GM12878 (cell line): ENCODE results near the gene RRAD. TPM values are rescaled to one million over a fixed set of nuclear protein-coding genes. Genes with fewer than 3 reads are reported as not detected.

ENCODE experiments used
- ATAC-seq: fragments of 200-7000 bp; cut with Tn5 transposase; 3 replicates; pipeline ENCODE4 v1.9.1; 2020; ENCODE audit warnings: mild to moderate bottlenecking, moderate library complexity
- BruUV-seq: library from RNA; stranded (reverse); fragments of 400-500 nt; replicated peaks from 2 replicates; lab custom pipeline; 2021; lab: Mats Ljungman, UMichigan
- CTCF ChIA-PET: fragments of 300-600 bp; sonication (Branson Sonifier 250); formaldehyde crosslinking; extraction: SDS; loops from one replicate; lab custom pipeline; 2021; ENCODE audit warnings: inconsistent platforms; lab: Yijun Ruan, JAX
- POLR2A ChIA-PET: fragments of 350-600 bp; formaldehyde crosslinking; extraction: SDS; loops from one replicate; lab custom pipeline; 2021; ENCODE audit warnings: inconsistent platforms; lab: Charles Lee
- RAD21 ChIA-PET: fragments of 300-600 bp; sonication (Branson Sonifier 250); formaldehyde crosslinking; loops from one replicate; lab custom pipeline; 2023; ENCODE audit warnings: antibody characterized with exemption; ENCODE audit not compliant: unreplicated experiment; lab: Charles Lee
- SMC1A ChIA-PET: fragments of 300-600 bp; sonication (Branson Sonifier 250); formaldehyde crosslinking; loops from one replicate; lab custom pipeline; 2023; ENCODE audit not compliant: unreplicated experiment, uncharacterized antibody; lab: Charles Lee
- DNase-seq: peaks from one replicate; pipeline ENCODE4 v3.0.0-alpha.2; 2011; ENCODE audit warnings: low read depth, low spot score
- FAIRE-seq: peaks from 3 replicates; lab custom pipeline; 2011; peaks lifted over from hg19 to GRCh38; lab: Jason Lieb, UNC
- H2AFZ ChIP-seq: 2 replicates; pipeline ENCODE4 v1.6.0; 2011; ENCODE audit warnings: low read depth, low read length, control low read depth; ENCODE audit not compliant: control insufficient read depth
- H3K27ac ChIP-seq: 2 replicates; pipeline ENCODE4 v1.5.1; 2011; ENCODE audit warnings: control low read depth; ENCODE audit not compliant: control insufficient read depth, insufficient read depth
- H3K27me3 ChIP-seq, 2 experiments: replicated peaks in 1 of 2; 2 replicates each; pipeline versions ENCODE4 v1.6.0 to v1.6.1; 2011; ENCODE audit warnings: low read length in 1 of 2; ENCODE audit not compliant: control insufficient read depth in 2 of 2, insufficient read depth in 2 of 2
- H3K36me3 ChIP-seq, 2 experiments: 2 replicates each; pipeline ENCODE4 v1.5.1; 2011; ENCODE audit warnings: low read length in 1 of 2; ENCODE audit not compliant: control insufficient read depth in 2 of 2, insufficient read depth in 2 of 2
- H3K4me1 ChIP-seq: 2 replicates; pipeline ENCODE4 v1.6.1; 2011; ENCODE audit warnings: mild to moderate bottlenecking, low read length, moderate library complexity, mixed read lengths; ENCODE audit not compliant: control insufficient read depth, insufficient read depth
- H3K4me2 ChIP-seq: 2 replicates; pipeline ENCODE4 v1.6.0; 2011; ENCODE audit warnings: control low read depth; ENCODE audit not compliant: control insufficient read depth, insufficient read depth
- H3K4me3 ChIP-seq: fragments of 200-600 bp; sonication (generic); 2 replicates; pipeline ENCODE4 v1.5.1; 2016
- H3K79me2 ChIP-seq: 2 replicates; pipeline ENCODE4 v1.6.0; 2011; ENCODE audit warnings: low read length; ENCODE audit not compliant: control insufficient read depth, insufficient read depth
- H3K9ac ChIP-seq: 2 replicates; pipeline ENCODE4 v1.8.0; 2011; ENCODE audit warnings: low read length, control low read depth, mixed read lengths; ENCODE audit not compliant: control insufficient read depth, insufficient read depth
- H3K9me3 ChIP-seq: replicated peaks from 3 replicates; pipeline ENCODE4 v1.5.1; 2011; ENCODE audit warnings: mild to moderate bottlenecking, low read length; ENCODE audit not compliant: control insufficient read depth, insufficient read depth
- H4K20me1 ChIP-seq: 2 replicates; pipeline ENCODE4 v1.6.0; 2011; ENCODE audit not compliant: control insufficient read depth, insufficient read depth
- NR2C2 ChIP-seq: IDR thresholded peaks from 2 replicates; pipeline ENCODE4 v1.6.1; 2011; ENCODE audit warnings: borderline replicate concordance, low read depth; ENCODE audit not compliant: control insufficient read depth, insufficient read length
- USF1 ChIP-seq: IDR thresholded peaks from 2 replicates; pipeline ENCODE4 v1.6.1; 2011; ENCODE audit warnings: borderline replicate concordance, low read depth, mild to moderate bottlenecking, moderate library complexity, mixed read lengths, low read length; ENCODE audit not compliant: insufficient read depth; ENCODE audit errors: extremely low read length
- ZNF592 ChIP-seq: fragments of 450-650 bp; IDR thresholded peaks from 2 replicates; pipeline ENCODE4 v1.6.1; 2017; ENCODE audit warnings: mild to moderate bottlenecking, moderate library complexity
- WGBS: methylation state at CpG from one replicate; pipeline ENCODE4 v1.1.6; 2016; ENCODE audit warnings: low lambda C conversion rate; ENCODE audit not compliant: insufficient replicate concordance, insufficient coverage; ENCODE audit errors: missing lambda C conversion rate; 5-methylcytosine and 5-hydroxymethylcytosine counted together
- in situ Hi-C: fragments of 300-500 bp; cut with MboI; formaldehyde crosslinking; loops from 9 replicates; pipeline ENCODE4 v1.14.3; 2018; ENCODE audit warnings: mixed read lengths
- intact Hi-C: fragments of 100-400 bp; cut with micrococcal nuclease; formaldehyde crosslinking; loops from one replicate; pipeline ENCODE4 v1.14.2; 2022; ENCODE audit not compliant: unreplicated experiment
- polyA plus RNA-seq, 11 experiments: library from polyadenylated mRNA; depleted of rRNA in 4 of 11; unstranded in 6 of 11; stranded (reverse) in 5 of 11; fragments of >200 nt; fragmentation: Nextera tagmentation in 4 of 11; fragmentation: Illumina TruSeq in 1 of 11; extraction: Ambion mirVana in 4 of 11; extraction: Trizol in 1 of 11; gene quantifications; 1 replicate in 1 of 11; 2 replicates in 10 of 11; pipeline versions ENCODE4 v1.2.1 to v1.2.3, GENCODE V29; 2011 to 2016; ENCODE audit warnings: inconsistent platforms in 2 of 11, missing spikeins in 2 of 11, low read depth in 1 of 11
- total RNA-seq, 4 experiments: library from RNA; depleted of rRNA in 3 of 4; stranded (reverse); fragments of >200 nt in 3 of 4; fragmentation: Illumina TruSeq in 1 of 4; extraction: Trizol in 1 of 4; gene quantifications; 2 replicates each; pipeline versions ENCODE4 v1.2.1 to v1.2.3, GENCODE V29; 2013 to 2021

RRAD gene
- total and polyA plus RNA-seq, 10 of the 15 experiments (the other 5 are each of a cell fraction or from before 2014, with no cell fraction given) = 0.11 to 8.5 (median 2.8) TPM

GRCh38 chr16:66904846-66905632, 20.3 kb downstream of the RRAD start:
- H3K4me2 ChIP-seq = no peak overlapping the region
- ChIA-PET POLR2A (no interaction called here), RAD21 (no interaction called here), CTCF (interaction anchor here (1.7 kb wide), 1 partner anchor 10 kb away, joined by 3 read pairs; no protein-coding TSS in a partner anchor), SMC1A (interaction anchor here (1.1 kb wide), 1 partner anchor 7 kb away, joined by 3 read pairs; no protein-coding TSS in a partner anchor)
- ATAC-seq = no peak
- intact Hi-C loops (no loop called here), in situ Hi-C loops (no loop called here)
- H3K27ac ChIP-seq = no peak overlapping the region
- H2AFZ ChIP-seq = no peak overlapping the region
- no peak for TF ChIP-seq NR2C2
- no peak for TF ChIP-seq ZNF592
- TF ChIP-seq USF1 = no peak
- H3K27me3 ChIP-seq = no peaks in the 10 kb centered on the region; a peak in 1 of 4 replicates
- no peaks in the 10 kb centered on the region for H3K36me3 ChIP-seq
- no peak overlapping the region for H3K4me3 ChIP-seq
- no peak for FAIRE-seq
- no peak for DNase-seq
- BruUV-seq = no TSS peak
- no peaks in the 10 kb centered on the region for H3K9me3 ChIP-seq
- no peaks in the 10 kb centered on the region for H4K20me1 ChIP-seq
- H3K9ac ChIP-seq = no peak overlapping the region
- H3K79me2 ChIP-seq = no peaks in the 10 kb centered on the region
- 39% methylated on average over 16 of the region's 16 CpGs for WGBS
- peaks cover 4% of the 10 kb centered on the region; the same call in 1 of the 2 replicates for H3K4me1 ChIP-seq
